Nephron progenitor cell (in vitro differentiated cells): ENCODE results near the gene LETM1.
"Not testable (repeated sequence)": the region's sequence is repeated elsewhere in the genome, so short reads cannot be mapped to it uniquely, and the experiment has no call there.

Source experiments
- DNase-seq: peaks from one replicate; pipeline ENCODE4 v3.0.0; 2021
- H3K27ac Mint-ChIP-seq: 2 replicates; pipeline ENCODE4 v1.8.0; 2021; ENCODE audit warnings: mild to moderate bottlenecking, moderate library complexity, mixed read lengths
- H3K27me3 Mint-ChIP-seq: 2 replicates; pipeline ENCODE4 v1.8.0; 2021; ENCODE audit warnings: mild to moderate bottlenecking, low read depth, mixed read lengths; ENCODE audit not compliant: poor library complexity
- H3K36me3 Mint-ChIP-seq: 2 replicates; pipeline ENCODE4 v1.8.0; 2021; ENCODE audit warnings: low read depth, mixed read lengths
- H3K4me1 Mint-ChIP-seq: 2 replicates; pipeline ENCODE4 v1.8.0; 2021; ENCODE audit warnings: mixed read lengths
- H3K4me3 Mint-ChIP-seq: 2 replicates; pipeline ENCODE4 v1.8.0; 2021; ENCODE audit warnings: mild to moderate bottlenecking, moderate library complexity, mixed read lengths
- H3K9me3 Mint-ChIP-seq: 2 replicates; pipeline ENCODE4 v1.8.0; 2021; ENCODE audit warnings: mild to moderate bottlenecking, moderate library complexity, mixed read lengths
- CTCF ChIP-seq: fragments of 200-600 bp; sonication (generic); IDR thresholded peaks from 2 replicates; pipeline ENCODE4 v1.5.0; 2021; ENCODE audit warnings: antibody characterized with exemption

Gene LETM1

GRCh38 chr4:1841201-1841886 is 14.6 kb downstream of the LETM1 start:
- H3K36me3 Mint-ChIP-seq, result peaks cover 45% of the 10 kb centered on the region
- no peak for DNase-seq
- H3K27me3 Mint-ChIP-seq, result no peaks in the 10 kb centered on the region
- peak overlapping the region; percentile 45 for H3K27ac Mint-ChIP-seq
- peaks cover 14% of the 10 kb centered on the region for H3K4me1 Mint-ChIP-seq
- H3K4me3 Mint-ChIP-seq, result no peak overlapping the region
- H3K9me3 Mint-ChIP-seq, result no peaks in the 10 kb centered on the region
- TF ChIP-seq CTCF, result no peak

GRCh38 chr4:1839282-1839681 is 16.7 kb downstream of the LETM1 start:
- Mint-ChIP-seq H3K9me3 (no peaks in the 10 kb centered on the region), H3K4me1 (peaks cover 28% of the 10 kb centered on the region)

DNA sequence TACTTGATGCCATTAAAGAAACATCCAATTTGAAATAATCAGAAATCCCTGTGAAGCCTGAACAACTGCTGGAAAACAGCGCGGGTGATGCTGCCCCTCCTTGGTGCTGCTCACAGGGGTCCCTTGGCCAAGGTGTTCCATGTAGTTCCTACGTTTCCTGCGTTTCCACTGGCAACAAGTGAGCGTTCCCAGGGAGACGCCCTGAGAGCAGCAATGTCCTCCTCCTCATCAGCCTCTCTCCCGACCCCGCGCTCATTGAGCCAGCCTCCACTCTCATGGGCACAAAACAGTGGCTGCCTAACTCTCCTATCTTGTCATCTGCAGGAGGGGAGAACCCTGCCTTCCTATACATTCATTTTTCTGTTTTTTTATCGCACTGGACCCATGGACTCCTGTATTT is 18.9 kb downstream of the LETM1 start:
- Mint-ChIP-seq H3K36me3 (peaks cover 40% of the 10 kb centered on the region), H3K4me1 (peaks cover 20% of the 10 kb centered on the region), H3K9me3 (no peaks in the 10 kb centered on the region), H3K4me3 (no peak overlapping the region), H3K27ac (no peak overlapping the region), H3K27me3 (no peaks in the 10 kb centered on the region)
- TF ChIP-seq CTCF, result no peak
- no peak for DNase-seq

More at GRCh38 chr4:1839282-1839681, 16.7 kb downstream of the LETM1 start:
- Mint-ChIP-seq H3K27me3 (no peaks in the 10 kb centered on the region), H3K4me3 (no peak overlapping the region), H3K27ac (peak overlapping the region; percentile 85), H3K36me3 (peaks cover 47% of the 10 kb centered on the region)
- no peak for TF ChIP-seq CTCF
- no peak for DNase-seq

DNA sequence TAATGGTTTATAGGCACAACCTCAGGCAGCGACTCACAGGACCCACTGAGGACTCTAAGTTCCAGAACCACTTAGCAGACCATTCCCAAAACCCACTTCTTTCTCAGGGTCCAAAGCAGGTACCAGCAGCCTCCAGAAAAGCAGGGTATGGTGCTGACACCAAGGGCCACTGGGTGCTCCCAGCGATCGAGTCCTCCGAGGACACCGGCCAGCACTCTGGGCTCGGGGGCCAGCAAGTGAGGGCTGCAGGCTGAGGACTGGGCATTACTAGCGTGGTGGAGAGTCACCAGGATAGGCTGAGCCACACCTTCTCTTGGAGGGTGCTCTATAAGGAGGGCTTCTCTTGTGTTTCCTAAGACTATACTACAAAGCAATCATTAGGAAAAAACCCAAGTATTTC is 19.3 kb downstream of the LETM1 start:
- H3K36me3 Mint-ChIP-seq, result peaks cover 41% of the 10 kb centered on the region
- H3K27me3 Mint-ChIP-seq, result no peaks in the 10 kb centered on the region
- no peak overlapping the region for H3K4me3 Mint-ChIP-seq
- no peak overlapping the region for H3K27ac Mint-ChIP-seq
- H3K4me1 Mint-ChIP-seq, result peaks cover 19% of the 10 kb centered on the region
- DNase-seq, result no peak
- no peaks in the 10 kb centered on the region for H3K9me3 Mint-ChIP-seq
- TF ChIP-seq CTCF, result no peak

GRCh38 chr4:1835836-1836235 is 20.1 kb downstream of the LETM1 start:
- H3K27me3 Mint-ChIP-seq, H3K27ac Mint-ChIP-seq, DNase-seq, H3K9me3 Mint-ChIP-seq, H3K4me3 Mint-ChIP-seq: not testable (repeated sequence)
- H3K4me1 Mint-ChIP-seq, result peaks cover 19% of the 10 kb centered on the region
- peaks cover 41% of the 10 kb centered on the region for H3K36me3 Mint-ChIP-seq

DNA sequence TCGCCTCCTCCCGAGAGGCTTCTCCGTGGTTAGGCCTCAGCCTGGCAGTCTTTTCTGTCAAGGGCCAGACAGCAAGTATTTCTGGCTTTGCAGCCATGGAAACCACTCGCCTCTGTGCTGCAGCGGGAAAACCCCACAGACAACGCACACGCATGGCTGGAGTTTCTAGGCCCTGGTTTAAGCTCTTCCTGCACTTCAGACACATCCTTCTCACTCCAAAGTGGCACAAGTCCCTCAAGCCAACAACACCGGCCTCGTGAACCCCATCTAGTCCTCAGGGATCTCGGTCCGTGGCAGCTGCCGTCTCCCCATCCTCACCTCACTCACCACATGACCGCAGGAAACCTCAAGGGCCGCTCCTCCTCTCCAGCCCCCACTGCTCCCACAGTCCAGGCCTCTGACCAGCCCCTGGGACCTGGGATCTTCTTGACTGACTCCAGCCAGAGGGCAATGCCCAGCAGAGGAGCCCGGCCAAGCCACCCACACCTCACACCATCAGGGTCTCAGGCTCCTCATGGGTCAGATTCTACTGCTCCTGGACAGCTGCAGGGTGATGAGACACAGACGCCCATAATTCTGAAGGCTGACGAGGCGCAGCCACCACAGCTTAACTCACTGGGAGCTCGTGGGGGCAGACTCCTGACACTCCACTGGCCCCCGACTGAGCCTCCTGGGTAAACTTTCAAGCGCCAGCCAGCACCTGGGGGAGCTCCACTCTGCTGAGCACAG is 21.7 kb downstream of the LETM1 start:
- no peak for DNase-seq
- Mint-ChIP-seq H3K36me3 (peaks cover 53% of the 10 kb centered on the region), H3K4me1 (peaks cover 28% of the 10 kb centered on the region), H3K27me3 (no peaks in the 10 kb centered on the region), H3K9me3 (peaks cover 15% of the 10 kb centered on the region), H3K4me3 (no peak overlapping the region), H3K27ac (peak overlapping the region; percentile 95)
- no peak for TF ChIP-seq CTCF
